K562 (cell line): ENCODE data around the gene VPS33A. TPM values are rescaled to one million over a fixed set of nuclear protein-coding genes. Genes with fewer than 3 reads are reported as not detected.
A peak's percentile ranks its signal among the peaks of the same experiment; 100 is the strongest.

Source experiments
- ATAC-seq: fragments of 200-7000 bp; cut with Tn5 transposase; 3 replicates; pipeline ENCODE4 v1.9.1; 2020; ENCODE audit warnings: moderate library complexity
- BruUV-seq: library from RNA; stranded (reverse); fragments of 400-500 nt; replicated peaks from 2 replicates; lab custom pipeline; 2021; lab: Mats Ljungman, UMichigan
- CTCF ChIA-PET: fragments of 300-600 bp; formaldehyde crosslinking; extraction: SDS; loops from one replicate; lab custom pipeline; 2021; ENCODE audit warnings: low intra/inter-chr PET ratio; lab: Yijun Ruan, JAX
- POLR2A ChIA-PET: fragments of 300-600, 350-650 bp; sonication (Branson Sonifier 250); formaldehyde crosslinking; extraction: SDS; loops from one replicate; lab custom pipeline; 2021; ENCODE audit warnings: antibody characterized with exemption, inconsistent platforms; lab: Yijun Ruan, JAX
- DNase-seq, 4 experiments: peaks; one replicate each; pipeline versions ENCODE4 v3.0.0 to v3.0.0-alpha.2; 2011 to 2018; ENCODE audit warnings: low spot score in 3 of 4, mixed read lengths in 3 of 4; ENCODE audit errors: extremely low read depth in 1 of 4
- FAIRE-seq: peaks from 2 replicates; lab custom pipeline; 2011; peaks lifted over from hg19 to GRCh38; lab: Jason Lieb, UNC
- H2AFZ ChIP-seq: 2 replicates; pipeline ENCODE4 v1.6.0; 2011; ENCODE audit warnings: low read depth, low read length, control low read depth, inconsistent platforms
- H3K27ac ChIP-seq: fragments of 200-600 bp; 3 replicates; pipeline ENCODE4 v1.8.0; 2011; ENCODE audit warnings: low read depth, mild to moderate bottlenecking, control low read depth, inconsistent platforms, low read length, moderate library complexity, mixed read lengths; ENCODE audit errors: extremely low read depth
- H3K27me3 ChIP-seq, 2 experiments: fragments of 300-600 bp in 1 of 2; 2 replicates in 1 of 2; 3 replicates in 1 of 2; pipeline versions ENCODE4 v1.6.0 to v1.8.0; 2011; ENCODE audit warnings: inconsistent platforms in 2 of 2, low read length in 2 of 2, mild to moderate bottlenecking in 1 of 2, mixed read lengths in 1 of 2, moderate library complexity in 1 of 2; ENCODE audit not compliant: control insufficient read depth in 2 of 2, insufficient read depth in 2 of 2
- H3K36me3 ChIP-seq: fragments of 300-600 bp; 3 replicates; pipeline ENCODE4 v1.8.0; 2011; ENCODE audit warnings: mild to moderate bottlenecking, low read length, inconsistent platforms; ENCODE audit not compliant: control insufficient read depth, insufficient read depth
- H3K4me1 ChIP-seq, 2 experiments: fragments of 200-600 bp in 1 of 2; replicated peaks in 1 of 2; 2 replicates in 1 of 2; 3 replicates in 1 of 2; pipeline versions ENCODE4 v1.5.1 to v1.8.0; 2011; ENCODE audit warnings: inconsistent platforms in 2 of 2, low read length in 2 of 2, mild to moderate bottlenecking in 1 of 2, mixed read lengths in 1 of 2, moderate library complexity in 1 of 2; ENCODE audit not compliant: control insufficient read depth in 2 of 2, insufficient read depth in 2 of 2
- H3K4me2 ChIP-seq: 2 replicates; pipeline ENCODE4 v1.6.1; 2011; ENCODE audit warnings: low read length, control low read depth, inconsistent platforms, mixed read lengths; ENCODE audit not compliant: insufficient read depth
- H3K4me3 ChIP-seq: fragments of 200-600 bp; sonication (generic), shearing (Covaris generic); 2 replicates; pipeline ENCODE4 v1.5.1; 2016; ENCODE audit warnings: control low read depth, inconsistent platforms
- H3K79me2 ChIP-seq: fragments of 200-600 bp; 3 replicates; pipeline ENCODE4 v1.8.0; 2011; ENCODE audit warnings: low read length, inconsistent platforms; ENCODE audit not compliant: control insufficient read depth, insufficient read depth
- H3K9ac ChIP-seq, 2 experiments: 2 replicates each; pipeline versions ENCODE4 v1.6.0 to v1.6.1; 2011; ENCODE audit warnings: low read depth in 2 of 2, low read length in 2 of 2, control low read depth in 1 of 2, inconsistent platforms in 1 of 2, mild to moderate bottlenecking in 1 of 2, mixed read lengths in 1 of 2; ENCODE audit not compliant: insufficient read depth in 1 of 2
- H3K9me1 ChIP-seq: one replicate; pipeline ENCODE4 v1.6.0; 2011; ENCODE audit warnings: inconsistent platforms, mild to moderate bottlenecking, low read length, moderate library complexity; ENCODE audit not compliant: control insufficient read depth, insufficient read depth
- H3K9me3 ChIP-seq: replicated peaks from 2 replicates; pipeline ENCODE4 v1.5.1; 2011; ENCODE audit warnings: low read depth, low read length, inconsistent platforms; ENCODE audit not compliant: control insufficient read depth, insufficient read depth
- H4K20me1 ChIP-seq: replicated peaks from 2 replicates; pipeline ENCODE4 v1.6.1; 2011; ENCODE audit warnings: low read length, inconsistent platforms, mixed read lengths; ENCODE audit not compliant: control insufficient read depth, insufficient read depth
- EZH2 ChIP-seq: IDR thresholded peaks from 2 replicates; pipeline ENCODE4 v1.6.1; 2012; ENCODE audit warnings: low read depth, mild to moderate bottlenecking, inconsistent platforms, low read length, borderline replicate concordance
- FOXA3 ChIP-seq, 2 experiments: fragments of 450-650 bp in 1 of 2; sonication (generic) in 1 of 2; formaldehyde crosslinking; IDR thresholded peaks in 1 of 2; conservative IDR thresholded peaks in 1 of 2; 2 replicates each; pipeline versions ENCODE4 v1.4.0 to v1.8.0; 2020 to 2022; ENCODE audit warnings: mild to moderate bottlenecking in 2 of 2, missing genetic modification reagents in 1 of 2
- FOXP1 ChIP-seq: sonication (generic); formaldehyde crosslinking; IDR thresholded peaks from 2 replicates; pipeline ENCODE4 v1.8.0; 2022; ENCODE audit warnings: mild to moderate bottlenecking, missing genetic modification reagents
- MAFG ChIP-seq: fragments of 450-650 bp; conservative IDR thresholded peaks from 2 replicates; pipeline ENCODE4 v1.6.1; 2016; ENCODE audit warnings: missing genetic modification characterization, missing compliant biosample characterization
- MBD2 ChIP-seq: sonication (generic); IDR thresholded peaks from 2 replicates; pipeline ENCODE4 v1.6.1; 2016; ENCODE audit warnings: low read depth, borderline replicate concordance
- NR4A1 ChIP-seq, 2 experiments: fragments of 250-450 bp in 1 of 2; fragments of 450-650 bp in 1 of 2; sonication (Bioruptor Pico) in 1 of 2; IDR thresholded peaks; 2 replicates each; pipeline versions ENCODE4 v1.4.0 to v1.6.1; 2016 to 2020; ENCODE audit warnings: mild to moderate bottlenecking in 2 of 2, missing compliant biosample characterization in 1 of 2, missing genetic modification characterization in 1 of 2, moderate library complexity in 1 of 2
- OTX1 ChIP-seq: fragments of 450-650 bp; formaldehyde crosslinking; IDR thresholded peaks from 2 replicates; pipeline ENCODE4 v1.4.0; 2022; ENCODE audit warnings: mild to moderate bottlenecking
- PML ChIP-seq: IDR thresholded peaks from 2 replicates; pipeline ENCODE4 v1.6.1; 2012; ENCODE audit warnings: low read length, inconsistent platforms
- POLR2B ChIP-seq: fragments of 450-650 bp; IDR thresholded peaks from 2 replicates; pipeline ENCODE4 v1.6.1; 2018; ENCODE audit warnings: low read depth; ENCODE audit not compliant: partially characterized antibody
- ZNF146 ChIP-seq: IDR thresholded peaks from one replicate; pipeline ENCODE4 v1.6.1; 2018; ENCODE audit warnings: missing compliant biosample characterization; ENCODE audit not compliant: unreplicated experiment
- ZNF282 ChIP-seq: sonication (generic); formaldehyde crosslinking; IDR thresholded peaks from 2 replicates; pipeline ENCODE4 v1.8.1; 2023; ENCODE audit warnings: missing genetic modification reagents
- ZNF57 ChIP-seq: fragments of 450-650 bp; formaldehyde crosslinking; IDR thresholded peaks from 2 replicates; pipeline ENCODE4 v1.4.0; 2020; ENCODE audit warnings: mild to moderate bottlenecking, moderate library complexity
- ZNF717 ChIP-seq: fragments of 250-450 bp; sonication (Bioruptor Pico); IDR thresholded peaks from 2 replicates; pipeline ENCODE4 v1.5.0; 2021
- WGBS: fragments of 100-300 bp; shearing (Covaris generic); methylation state at CpG from one replicate; pipeline ENCODE4 v1.1.6; 2016; ENCODE audit warnings: low coverage, mixed read lengths; ENCODE audit not compliant: insufficient coverage; ENCODE audit errors: missing lambda C conversion rate; 5-methylcytosine and 5-hydroxymethylcytosine counted together
- in situ Hi-C: fragments of 300-500 bp; cut with MboI; formaldehyde crosslinking; loops from 4 replicates; pipeline ENCODE4 v1.15.0; 2018; ENCODE audit warnings: inconsistent platforms, mixed read lengths
- intact Hi-C: fragments of 100-400 bp; cut with micrococcal nuclease; formaldehyde crosslinking; loops from 2 replicates; pipeline ENCODE4 v1.14.2; 2022
- polyA plus RNA-seq, 8 experiments: library from polyadenylated mRNA; depleted of rRNA in 4 of 8; stranded (reverse) in 5 of 8; unstranded in 3 of 8; fragments of >200 nt; fragmentation: Nextera tagmentation in 2 of 8; fragmentation: Illumina TruSeq in 1 of 8; extraction: Ambion mirVana in 2 of 8; extraction: Trizol in 1 of 8; gene quantifications; 2 replicates each; pipeline versions ENCODE4 v1.2.1 to v1.2.3, GENCODE V29; 2011 to 2014; ENCODE audit warnings: inconsistent platforms in 1 of 8, missing spikeins in 1 of 8
- total RNA-seq, 7 experiments: library from RNA; depleted of rRNA in 6 of 7; stranded (reverse); fragments of >200 nt in 6 of 7; fragmentation: Illumina TruSeq in 2 of 7; extraction: Trizol in 2 of 7; gene quantifications; 2 replicates each; pipeline versions ENCODE4 v1.2.1 to v1.2.3, GENCODE V29; 2011 to 2021; ENCODE audit warnings: low replicate concordance in 1 of 7
- TF ChIP-seq, protein P1 (sequence below), 2 experiments: fragments of 150-350 bp in 1 of 2; IDR thresholded peaks; 2 replicates each; pipeline ENCODE4 v1.6.1; 2012 to 2016; ENCODE audit warnings: low read depth in 2 of 2, low read length in 2 of 2, mild to moderate bottlenecking in 1 of 2, moderate library complexity in 1 of 2
- TF ChIP-seq, protein P2 (sequence below), 3 experiments: fragments of 200-800 bp in 1 of 3; sonication (Bioruptor generic) in 1 of 3; sonication (generic) in 1 of 3; formaldehyde crosslinking in 1 of 3; IDR thresholded peaks; 2 replicates each; pipeline versions ENCODE4 v1.6.1 to v1.8.0; 2016 to 2022; ENCODE audit warnings: mild to moderate bottlenecking in 2 of 3, missing compliant biosample characterization in 2 of 3, missing genetic modification characterization in 2 of 3, missing genetic modification reagents in 1 of 3
- TF ChIP-seq, protein P3 (sequence below): fragments of 450-650 bp; formaldehyde crosslinking; IDR thresholded peaks from 2 replicates; pipeline ENCODE4 v1.4.0; 2022; ENCODE audit warnings: missing genetic modification characterization

The VPS33A gene
- total and polyA plus RNA-seq, 9 of the 15 experiments (the other 6 are each of a cell fraction or from before 2014, with no cell fraction given) = 10.6 to 34.3 (median 25.3) TPM

DNA sequence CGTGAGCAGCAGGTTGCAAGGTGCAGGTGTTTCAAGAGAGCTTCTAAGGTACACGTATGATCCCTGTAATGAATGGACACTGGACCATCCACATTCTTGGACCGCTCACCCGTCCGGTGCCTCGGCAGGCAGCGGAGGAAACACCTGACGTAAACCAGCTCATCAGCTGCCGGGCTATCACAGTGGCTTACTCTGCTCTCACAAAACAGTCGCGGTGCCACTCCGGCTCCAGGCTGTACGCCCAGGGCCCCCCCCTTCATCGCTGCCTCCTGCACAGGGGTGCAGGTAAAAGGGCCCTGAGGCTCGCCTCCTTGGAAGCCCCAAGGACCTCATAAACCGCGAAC, 436 bp downstream of the VPS33A start:
- ChIA-PET POLR2A (interaction anchor here (0.7 to 2.5 kb wide), 2 partner anchors 21 to 1859 kb away, joined by 5 to 6 read pairs; no protein-coding TSS in a partner anchor), CTCF (interaction anchor here (1.2 kb wide), 1 partner anchor 135 kb away, joined by 7 read pairs; no protein-coding TSS in a partner anchor)
- peaks cover 23% of the 10 kb centered on the region; the same call in 2 of the 3 replicates for H3K36me3 ChIP-seq
- H3K79me2 ChIP-seq = peaks cover 25% of the 10 kb centered on the region
- peak overlapping the region; percentile 79 for H3K27ac ChIP-seq
- H3K9me1 ChIP-seq = peaks cover 2% of the 10 kb centered on the region
- in situ Hi-C loops = no loop called here
- H3K9me3 ChIP-seq = no peaks in the 10 kb centered on the region
- peak overlapping the region; percentile 97 for H3K4me2 ChIP-seq
- peaks cover 0 to 12% of the 10 kb centered on the region in 2 experiments; a peak in 2 of 5 replicates for H3K4me1 ChIP-seq
- peak overlapping the region; percentile 75 to 99 for H3K9ac ChIP-seq
- TSS peak; percentile 69 for BruUV-seq
- peak overlapping the region; percentile 85 for H3K4me3 ChIP-seq
- no peaks in the 10 kb centered on the region for H4K20me1 ChIP-seq
- DNase-seq (no peak), FAIRE-seq (peak; percentile 32), ATAC-seq (peak; percentile 61)
- no peaks in the 10 kb centered on the region for H3K27me3 ChIP-seq
- intact Hi-C loops = loop anchor here (5.0 kb wide), 1 partner anchor 39 kb away; the partner anchor contains the start of gene DIABLO
- peak overlapping the region; percentile 98 for H2AFZ ChIP-seq
- under 1% methylated on average over 17 of the region's 17 CpGs for WGBS
- no peak for TF ChIP-seq EZH2
- TF ChIP-seq FOXP1 (CRISPR knock-in tag) = peak; percentile 64
- no peak for TF ChIP-seq MBD2
- 0 out of 2 replicates have a peak, but pooled peaks have one; percentile 27 for TF ChIP-seq NR4A1 (CRISPR knock-in tag; IDR thresholded peaks at IDR 0.05)
- TF ChIP-seq NR4A1 (tag; IDR thresholded peaks at IDR 0.05) = no peak
- TF ChIP-seq ZNF57 = no peak
- TF ChIP-seq, protein P1, sequence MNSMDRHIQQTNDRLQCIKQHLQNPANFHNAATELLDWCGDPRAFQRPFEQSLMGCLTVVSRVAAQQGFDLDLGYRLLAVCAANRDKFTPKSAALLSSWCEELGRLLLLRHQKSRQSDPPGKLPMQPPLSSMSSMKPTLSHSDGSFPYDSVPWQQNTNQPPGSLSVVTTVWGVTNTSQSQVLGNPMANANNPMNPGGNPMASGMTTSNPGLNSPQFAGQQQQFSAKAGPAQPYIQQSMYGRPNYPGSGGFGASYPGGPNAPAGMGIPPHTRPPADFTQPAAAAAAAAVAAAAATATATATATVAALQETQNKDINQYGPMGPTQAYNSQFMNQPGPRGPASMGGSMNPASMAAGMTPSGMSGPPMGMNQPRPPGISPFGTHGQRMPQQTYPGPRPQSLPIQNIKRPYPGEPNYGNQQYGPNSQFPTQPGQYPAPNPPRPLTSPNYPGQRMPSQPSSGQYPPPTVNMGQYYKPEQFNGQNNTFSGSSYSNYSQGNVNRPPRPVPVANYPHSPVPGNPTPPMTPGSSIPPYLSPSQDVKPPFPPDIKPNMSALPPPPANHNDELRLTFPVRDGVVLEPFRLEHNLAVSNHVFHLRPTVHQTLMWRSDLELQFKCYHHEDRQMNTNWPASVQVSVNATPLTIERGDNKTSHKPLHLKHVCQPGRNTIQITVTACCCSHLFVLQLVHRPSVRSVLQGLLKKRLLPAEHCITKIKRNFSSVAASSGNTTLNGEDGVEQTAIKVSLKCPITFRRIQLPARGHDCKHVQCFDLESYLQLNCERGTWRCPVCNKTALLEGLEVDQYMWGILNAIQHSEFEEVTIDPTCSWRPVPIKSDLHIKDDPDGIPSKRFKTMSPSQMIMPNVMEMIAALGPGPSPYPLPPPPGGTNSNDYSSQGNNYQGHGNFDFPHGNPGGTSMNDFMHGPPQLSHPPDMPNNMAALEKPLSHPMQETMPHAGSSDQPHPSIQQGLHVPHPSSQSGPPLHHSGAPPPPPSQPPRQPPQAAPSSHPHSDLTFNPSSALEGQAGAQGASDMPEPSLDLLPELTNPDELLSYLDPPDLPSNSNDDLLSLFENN (IDR thresholded peaks at IDR 0.05; ENCODE audit: low read depth in 2 of 2, low read length in 2 of 2) = no peak
- no peak for TF ChIP-seq ZNF717 (CRISPR knock-in tag)
- no peak for TF ChIP-seq POLR2B
- TF ChIP-seq PML = no peak
- TF ChIP-seq, protein P2, sequence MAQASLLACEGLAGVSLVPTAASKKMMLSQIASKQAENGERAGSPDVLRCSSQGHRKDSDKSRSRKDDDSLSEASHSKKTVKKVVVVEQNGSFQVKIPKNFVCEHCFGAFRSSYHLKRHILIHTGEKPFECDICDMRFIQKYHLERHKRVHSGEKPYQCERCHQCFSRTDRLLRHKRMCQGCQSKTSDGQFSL (CRISPR knock-in tag; IDR thresholded peaks at IDR 0.05) = 0 out of 2 replicates have a peak, but pooled peaks have one; percentile 38
- TF ChIP-seq, protein P2 (tag; IDR thresholded peaks at IDR 0.05) = no peak
- TF ChIP-seq ZNF146 = no peak
- TF ChIP-seq ZNF282 (CRISPR knock-in tag) = 0 out of 2 replicates have a peak, but pooled peaks have one; percentile 16
- TF ChIP-seq OTX1 (CRISPR knock-in tag) = no peak
- TF ChIP-seq, protein P3, sequence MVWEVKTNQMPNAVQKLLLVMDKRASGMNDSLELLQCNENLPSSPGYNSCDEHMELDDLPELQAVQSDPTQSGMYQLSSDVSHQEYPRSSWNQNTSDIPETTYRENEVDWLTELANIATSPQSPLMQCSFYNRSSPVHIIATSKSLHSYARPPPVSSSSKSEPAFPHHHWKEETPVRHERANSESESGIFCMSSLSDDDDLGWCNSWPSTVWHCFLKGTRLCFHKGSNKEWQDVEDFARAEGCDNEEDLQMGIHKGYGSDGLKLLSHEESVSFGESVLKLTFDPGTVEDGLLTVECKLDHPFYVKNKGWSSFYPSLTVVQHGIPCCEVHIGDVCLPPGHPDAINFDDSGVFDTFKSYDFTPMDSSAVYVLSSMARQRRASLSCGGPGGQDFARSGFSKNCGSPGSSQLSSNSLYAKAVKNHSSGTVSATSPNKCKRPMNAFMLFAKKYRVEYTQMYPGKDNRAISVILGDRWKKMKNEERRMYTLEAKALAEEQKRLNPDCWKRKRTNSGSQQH (CRISPR knock-in tag) = no peak
- no peak for TF ChIP-seq MAFG
- peak in 1 of 2 experiments; percentile 60; a peak in 1 of 4 replicates for TF ChIP-seq FOXA3 (CRISPR knock-in tag; conservative IDR thresholded peaks at IDR 0.05 in 1 of 2, IDR thresholded peaks at IDR 0.05 in 1 of 2)
